GM18868 (cell line): Measurements from ENCODE around the gene TTLL9.

Experiments
- ATAC-seq: cut with Tn5 transposase; IDR thresholded peaks from one replicate; pipeline ENCODE4 v1.9.1; 2021; ENCODE audit warnings: mild to moderate bottlenecking, moderate library complexity; ENCODE audit not compliant: unreplicated experiment

The TTLL9 gene

GRCh38 chr20:31877684-31878083 is 7.2 kb downstream of the TTLL9 start:
- ATAC-seq, result no peak

GRCh38 chr20:31879143-31879987 is 8.9 kb downstream of the TTLL9 start:
- peak; percentile 67 for ATAC-seq

DNA sequence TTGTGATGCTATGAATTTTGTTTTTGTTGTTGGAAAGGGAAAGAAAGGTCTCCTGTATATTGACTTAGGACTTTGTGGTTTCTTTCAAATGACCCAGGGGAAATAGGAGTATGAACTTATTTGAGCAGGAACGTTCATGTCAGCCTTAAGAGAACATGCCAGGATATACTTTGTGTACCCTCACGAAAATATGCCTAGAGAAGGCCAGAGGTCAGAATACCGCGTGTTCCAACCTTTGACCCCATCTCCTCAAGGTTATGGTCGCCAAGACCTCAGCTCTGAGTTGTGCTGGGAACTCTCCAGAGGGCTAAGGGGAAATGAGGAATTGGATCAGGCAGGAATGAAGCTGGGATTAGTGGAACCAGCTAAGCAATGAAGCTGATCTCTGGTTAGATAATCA is 11.5 kb downstream of the TTLL9 start:
- ATAC-seq, result no peak

- no peak for ATAC-seq
Observed at GRCh38 chr20:31883829-31884228, 13.4 kb downstream of the TTLL9 start.

DNA sequence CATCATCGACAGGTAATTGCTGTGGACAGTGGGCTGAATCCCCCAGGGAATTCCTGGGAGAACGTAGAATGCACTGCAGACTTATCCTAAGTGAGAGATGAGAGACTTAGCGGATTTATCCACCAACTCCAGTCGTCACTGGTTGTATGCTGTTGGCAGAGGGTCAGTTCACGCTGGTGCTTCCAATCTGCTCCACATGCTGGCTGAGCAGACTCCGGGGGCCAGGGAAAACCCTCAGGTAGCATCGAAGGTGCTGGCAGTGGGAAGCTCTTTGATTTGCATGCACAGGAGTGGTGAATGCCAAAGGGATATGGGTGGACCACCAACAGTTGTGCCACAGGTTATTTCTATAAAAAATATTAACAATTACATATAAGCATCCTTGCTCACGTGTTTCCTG is 20.2 kb downstream of the TTLL9 start:
- no peak for ATAC-seq

GRCh38 chr20:31894980-31895675 is 24.7 kb downstream of the TTLL9 start:
- ATAC-seq, result peak; percentile 100

GRCh38 chr20:31896049-31896448 is 25.6 kb downstream of the TTLL9 start:
- no peak for ATAC-seq

GRCh38 chr20:31897541-31897940 is 27.1 kb downstream of the TTLL9 start:
- ATAC-seq, result no peak

DNA sequence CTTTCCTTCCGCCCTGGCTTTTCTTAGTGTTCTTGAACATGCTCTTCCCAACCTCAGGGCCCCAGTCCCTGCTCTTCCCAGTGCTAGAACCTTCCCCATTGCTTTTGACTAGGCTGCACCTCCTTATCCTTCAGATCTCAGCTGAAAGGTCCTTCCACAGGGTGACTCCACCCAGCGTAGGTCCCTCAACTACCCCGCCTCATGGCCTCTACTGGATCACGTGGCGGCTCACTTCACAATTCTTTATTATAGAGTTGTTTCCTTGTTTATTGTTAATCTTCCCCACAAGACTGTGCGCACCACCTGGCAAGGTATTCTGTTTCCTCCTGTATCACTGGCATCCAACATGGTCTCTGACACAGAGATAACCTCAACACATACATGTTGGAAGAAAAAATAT is 31.2 kb downstream of the TTLL9 start:
- no peak for ATAC-seq

DNA sequence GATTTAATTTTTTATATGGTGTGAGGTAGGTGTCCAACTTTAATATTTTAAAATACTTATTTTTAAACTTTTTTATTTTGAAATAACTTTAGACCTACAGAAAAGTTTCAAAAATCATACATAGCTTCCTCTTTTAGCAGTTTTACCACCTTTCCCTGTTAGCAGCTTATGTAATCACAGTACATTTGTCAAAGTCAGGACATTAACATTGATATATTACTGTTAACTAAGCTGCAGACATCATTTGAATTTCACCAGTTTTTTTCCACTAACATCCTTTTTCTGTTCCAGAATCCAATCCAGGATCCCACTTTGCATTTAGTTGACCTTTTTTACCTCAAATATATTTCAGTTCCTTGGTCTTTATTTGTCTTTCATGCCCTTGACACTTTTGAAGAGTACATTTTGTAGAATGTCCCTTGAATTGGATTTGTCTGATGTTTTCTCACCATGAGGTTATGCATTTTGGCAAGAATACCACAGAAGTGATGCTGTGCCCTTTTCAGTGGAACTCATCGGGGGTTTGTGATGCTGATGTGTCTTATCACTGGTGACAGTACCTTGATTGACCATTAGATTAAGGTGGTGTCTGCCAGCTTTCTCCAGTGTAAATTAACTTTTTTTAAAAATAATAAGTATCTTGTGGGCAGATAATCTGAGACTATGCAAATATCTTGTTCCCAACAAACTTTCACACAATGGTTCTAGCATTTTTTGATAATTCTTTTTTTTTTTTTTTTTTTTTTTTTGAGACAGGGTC is 33.4 kb downstream of the TTLL9 start:
- ATAC-seq, result no peak

- ATAC-seq, result no peak
Observed at GRCh38 chr20:31906001-31906400, 35.6 kb downstream of the TTLL9 start.

- ATAC-seq, result no peak
Observed at GRCh38 chr20:31907046-31907445, 36.6 kb downstream of the TTLL9 start.

- ATAC-seq, result no peak
Observed at GRCh38 chr20:31908016-31908415, 37.6 kb downstream of the TTLL9 start.

DNA sequence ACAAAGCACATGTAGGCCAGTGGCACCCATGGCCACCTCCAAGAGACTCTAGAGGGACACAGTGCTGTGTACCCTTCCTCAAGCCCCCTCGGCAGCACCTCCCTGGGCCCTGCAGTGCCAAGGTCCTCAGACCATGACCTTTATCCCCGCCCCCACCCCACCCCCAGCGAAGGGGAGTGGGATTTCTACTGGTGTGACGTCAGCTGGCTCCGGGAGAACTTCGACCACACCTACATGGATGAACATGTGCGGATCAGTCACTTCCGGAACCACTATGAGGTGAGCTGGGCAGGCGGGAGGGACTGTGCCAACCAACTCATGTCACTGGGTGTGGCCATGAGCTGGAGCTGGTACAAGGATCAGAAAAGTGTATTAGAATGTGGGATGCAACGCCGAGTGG is 38.0 kb downstream of the TTLL9 start:
- no peak for ATAC-seq

DNA sequence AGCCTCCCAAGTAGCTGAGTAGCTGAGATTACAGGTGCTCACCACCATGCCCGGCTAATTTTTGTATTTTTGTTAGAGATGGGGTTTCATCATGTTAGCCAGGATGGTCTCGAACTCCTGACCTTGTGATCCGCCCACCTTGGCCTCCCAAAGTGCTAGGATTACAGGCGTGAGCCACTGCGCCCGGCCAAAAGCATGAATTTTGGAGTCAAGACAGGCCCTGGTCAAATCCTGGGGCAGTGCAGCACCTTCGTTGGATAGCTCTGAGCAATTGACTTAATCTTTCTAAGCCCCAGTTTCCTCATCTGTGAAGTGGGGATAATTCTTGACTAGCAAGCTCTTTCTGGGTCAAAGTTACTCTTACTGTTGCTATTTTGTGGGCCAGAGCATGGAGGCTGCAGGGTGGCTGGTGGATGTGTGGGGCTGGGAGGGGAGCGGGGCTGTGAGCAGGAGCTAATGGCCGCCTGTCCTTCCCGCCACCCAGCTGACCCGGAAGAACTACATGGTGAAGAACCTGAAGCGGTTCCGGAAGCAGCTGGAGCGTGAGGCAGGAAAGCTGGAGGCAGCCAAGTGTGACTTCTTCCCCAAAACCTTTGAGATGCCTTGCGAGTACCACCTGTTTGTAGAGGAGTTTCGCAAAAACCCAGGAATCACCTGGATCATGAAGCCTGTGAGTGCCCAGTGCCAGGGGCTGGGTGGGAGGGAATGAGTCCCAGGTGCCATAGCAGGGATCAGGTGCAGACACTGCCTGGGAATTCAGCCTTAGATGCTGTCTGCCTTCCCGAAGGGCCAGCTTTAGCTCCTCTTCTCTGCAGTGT is 39.0 kb downstream of the TTLL9 start:
- ATAC-seq, result no peak

GRCh38 chr20:31910071-31910803 is 39.8 kb downstream of the TTLL9 start:
- no peak for ATAC-seq

GRCh38 chr20:31913431-31914157 is 43.2 kb downstream of the TTLL9 start:
- no peak for ATAC-seq

- no peak for ATAC-seq
Observed at GRCh38 chr20:31914170-31914569, 43.7 kb downstream of the TTLL9 start.

DNA sequence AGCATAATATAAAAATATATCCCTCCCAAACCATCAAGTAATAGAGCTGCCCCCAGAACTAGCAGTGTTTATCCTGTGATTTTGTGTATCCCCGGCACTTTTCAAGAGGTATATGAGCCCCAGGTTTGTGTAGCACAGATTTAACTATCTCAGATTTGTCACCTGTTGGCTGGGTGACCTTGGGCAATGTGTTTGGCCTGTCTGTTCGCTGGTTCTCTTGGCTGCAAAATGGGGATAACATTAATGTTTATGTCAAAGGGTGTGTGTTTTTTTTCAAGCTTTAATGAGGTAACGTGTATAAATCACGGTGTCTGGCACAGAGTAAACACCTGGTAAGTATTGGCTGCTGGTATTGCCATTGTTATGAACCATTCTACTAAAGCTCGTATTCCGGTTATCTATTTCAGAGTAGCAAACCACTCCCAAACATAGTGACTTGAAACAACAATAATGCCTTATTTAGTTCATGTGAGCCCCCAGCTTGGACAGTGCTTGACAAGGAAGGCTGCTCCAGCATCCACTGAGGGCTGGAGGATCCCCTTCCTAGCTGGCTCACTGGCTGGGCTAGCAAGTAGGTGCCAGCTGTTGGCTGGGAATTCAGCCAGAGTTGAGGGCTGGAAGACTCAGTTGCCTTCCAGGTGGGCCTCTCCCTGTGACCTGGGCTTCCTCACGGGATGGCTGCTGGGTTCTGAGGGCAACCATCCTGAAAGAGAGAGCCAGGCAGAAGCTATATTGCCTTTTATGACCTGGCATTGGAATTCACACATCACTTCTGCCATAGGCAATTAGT is 45.3 kb downstream of the TTLL9 start:
- no peak for ATAC-seq
